SHP77 (cell line): ENCODE data around the gene DPF3.

Experiments
- DNase-seq, 2 experiments: peaks; one replicate each; lab custom pipeline; 2025; lab: John Stamatoyannopoulos, UW

Gene DPF3

GRCh38 chr14:72599579-72600470 is 294.1 kb downstream of the DPF3 start:
- DNase-seq, result no peak

GRCh38 chr14:72598306-72598705 is 295.6 kb downstream of the DPF3 start:
- DNase-seq, result no peak

GRCh38 chr14:72597252-72598233 is 296.4 kb downstream of the DPF3 start:
- DNase-seq, result no peak

DNA sequence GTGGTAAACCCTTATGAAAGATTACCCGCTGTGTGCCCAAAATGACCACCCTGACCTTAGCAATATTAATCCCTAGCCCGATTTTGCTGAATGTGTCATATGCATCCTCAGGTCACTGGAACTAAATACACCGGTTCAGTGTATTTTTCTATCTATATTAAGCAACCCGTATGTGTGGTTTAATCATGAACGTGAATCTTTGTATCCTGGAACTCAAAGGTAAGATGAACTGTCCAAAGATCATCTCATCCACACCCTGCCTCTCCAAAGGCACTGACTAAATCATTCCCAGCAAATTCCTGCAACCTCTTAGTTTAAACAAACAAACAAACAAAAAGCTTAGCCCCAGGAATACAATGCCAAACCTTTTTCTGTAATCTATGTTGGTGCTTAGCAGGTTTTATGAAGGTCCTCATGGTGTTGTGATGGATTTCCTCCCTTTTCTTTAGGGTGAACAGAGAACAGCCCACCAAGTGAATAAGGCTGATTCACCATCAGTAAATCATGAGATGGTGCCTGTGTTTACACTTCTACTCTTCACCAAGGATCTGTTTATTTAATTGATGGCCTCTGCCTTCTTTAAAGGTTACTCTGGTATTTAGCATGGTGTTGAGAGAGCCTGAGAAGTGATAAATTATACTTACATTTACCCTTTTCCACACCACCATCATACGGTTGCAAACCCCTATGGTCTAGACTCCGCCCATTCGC is 298.6 kb downstream of the DPF3 start:
- DNase-seq, result no peak

DNA sequence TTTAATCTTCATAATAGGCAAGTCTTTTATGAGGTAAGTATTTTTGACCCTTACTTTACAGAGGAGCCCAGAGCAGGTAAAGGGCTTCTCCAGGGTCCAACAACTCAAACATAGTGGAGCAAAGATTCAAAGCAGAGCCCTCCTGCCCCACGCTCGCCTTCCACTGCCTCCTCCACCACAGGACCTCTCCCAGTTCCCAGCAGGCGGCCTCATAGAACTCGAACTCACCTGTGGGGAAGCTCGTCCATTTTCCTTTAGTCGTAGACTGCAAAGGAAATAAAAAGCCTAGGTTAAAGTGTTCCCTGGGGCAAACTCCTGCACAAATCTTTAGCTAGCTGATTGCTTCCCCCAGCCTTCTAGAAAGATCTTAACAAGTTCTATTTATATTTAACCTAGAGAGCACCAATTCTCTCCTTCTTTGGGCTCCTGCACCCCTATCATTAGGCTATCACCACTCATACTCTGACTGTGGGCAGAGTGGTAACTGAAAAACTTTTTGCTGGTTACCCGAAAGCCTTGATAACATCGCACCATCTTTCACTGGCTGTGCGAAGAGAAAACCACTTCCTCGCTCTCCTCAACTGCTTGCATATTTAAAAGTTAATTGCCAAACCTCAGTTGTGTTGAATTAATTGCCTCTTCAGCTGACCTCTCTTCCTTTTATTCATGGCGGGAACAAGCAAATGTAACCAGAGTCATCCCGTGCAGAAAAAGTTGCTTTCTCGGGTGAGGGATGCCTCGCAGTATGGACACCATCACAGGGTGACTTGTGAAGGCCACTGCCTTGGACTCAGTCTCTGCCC is 299.6 kb downstream of the DPF3 start:
- DNase-seq, result no peak

- DNase-seq, result no peak
Measured at GRCh38 chr14:72591391-72591790, 302.5 kb downstream of the DPF3 start.

DNA sequence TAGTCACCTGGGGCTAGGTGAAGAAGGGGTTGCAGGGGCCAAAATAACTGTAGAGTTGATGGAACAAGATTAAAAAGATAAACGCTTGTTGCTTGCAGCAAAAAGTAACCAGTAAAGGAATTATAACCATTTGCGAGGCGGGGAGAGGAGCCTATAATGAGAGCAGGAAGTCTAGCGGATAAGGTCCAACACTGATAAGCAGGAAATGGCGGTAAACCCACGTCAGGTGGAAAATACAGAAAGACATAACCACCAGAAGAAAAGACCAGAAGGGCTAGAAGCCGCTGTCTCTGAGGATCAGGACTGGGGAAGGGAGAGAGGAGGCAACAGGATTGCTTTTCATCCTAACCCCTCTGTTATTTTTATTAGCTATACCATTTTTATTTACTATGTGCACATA is 303.3 kb downstream of the DPF3 start:
- DNase-seq, result no peak

DNA sequence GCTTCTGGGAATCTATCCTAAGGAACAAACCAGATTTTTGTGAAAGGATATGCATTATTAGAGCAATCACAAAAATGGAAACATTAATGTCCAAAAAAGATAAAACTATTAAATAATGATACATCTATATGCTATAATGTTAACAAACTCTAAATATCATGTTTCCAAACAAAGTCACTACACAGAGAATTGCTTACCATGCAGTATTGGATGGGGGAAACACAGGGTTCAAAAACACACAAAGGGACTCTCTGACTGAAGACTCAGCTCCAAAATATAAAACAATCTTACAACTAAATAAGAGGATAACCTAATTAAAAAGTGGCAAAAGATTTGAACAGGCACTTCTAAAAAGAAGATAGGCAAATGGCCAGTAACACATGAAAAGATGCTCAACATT is 304.2 kb downstream of the DPF3 start:
- no peak for DNase-seq

- no peak for DNase-seq
Measured at GRCh38 chr14:72588521-72588920, 305.4 kb downstream of the DPF3 start.

GRCh38 chr14:72583316-72584272 is 310.3 kb downstream of the DPF3 start:
- DNase-seq, result no peak

DNA sequence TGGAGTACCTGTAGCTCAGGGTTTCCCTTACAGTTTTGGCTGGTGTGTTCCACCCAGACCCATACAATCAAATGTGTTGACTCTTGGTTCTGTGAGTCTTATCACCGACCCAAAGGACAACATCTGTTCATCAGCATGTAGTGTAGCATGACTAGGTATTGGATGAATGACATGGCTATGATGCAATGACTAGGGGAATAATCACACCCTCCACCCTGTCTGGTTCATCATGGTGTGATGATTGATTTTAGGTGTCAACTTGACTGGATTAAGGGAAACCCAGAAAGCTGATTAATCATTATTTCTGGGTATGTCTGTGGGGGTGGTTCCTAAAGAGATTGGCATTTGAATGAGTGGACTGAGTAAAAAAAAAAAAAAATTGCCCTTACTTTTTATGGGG is 311.3 kb downstream of the DPF3 start:
- no peak for DNase-seq

GRCh38 chr14:72578514-72578913 is 315.4 kb downstream of the DPF3 start:
- DNase-seq, result no peak

GRCh38 chr14:72577521-72577920 is 316.4 kb downstream of the DPF3 start:
- no peak for DNase-seq

DNA sequence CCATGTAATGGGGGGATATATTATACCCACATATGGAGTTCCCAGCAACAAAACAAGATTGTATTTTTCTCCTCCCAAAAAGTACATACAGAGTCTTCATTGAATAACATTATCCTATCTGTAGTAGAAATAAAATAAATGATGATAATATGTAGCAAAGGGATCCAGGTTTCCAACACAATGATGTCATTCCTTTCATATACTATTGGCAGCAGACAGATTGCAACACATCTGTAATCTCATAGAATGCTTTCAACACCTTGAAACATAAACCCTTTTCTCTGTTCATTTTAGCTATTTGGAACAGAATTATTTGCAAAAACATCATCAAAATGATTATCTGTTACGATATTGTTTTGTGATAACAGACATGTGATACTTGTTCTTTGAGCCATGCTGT is 317.6 kb downstream of the DPF3 start:
- no peak for DNase-seq

- DNase-seq, result no peak
Measured at GRCh38 chr14:72574715-72575114, 319.2 kb downstream of the DPF3 start.

DNA sequence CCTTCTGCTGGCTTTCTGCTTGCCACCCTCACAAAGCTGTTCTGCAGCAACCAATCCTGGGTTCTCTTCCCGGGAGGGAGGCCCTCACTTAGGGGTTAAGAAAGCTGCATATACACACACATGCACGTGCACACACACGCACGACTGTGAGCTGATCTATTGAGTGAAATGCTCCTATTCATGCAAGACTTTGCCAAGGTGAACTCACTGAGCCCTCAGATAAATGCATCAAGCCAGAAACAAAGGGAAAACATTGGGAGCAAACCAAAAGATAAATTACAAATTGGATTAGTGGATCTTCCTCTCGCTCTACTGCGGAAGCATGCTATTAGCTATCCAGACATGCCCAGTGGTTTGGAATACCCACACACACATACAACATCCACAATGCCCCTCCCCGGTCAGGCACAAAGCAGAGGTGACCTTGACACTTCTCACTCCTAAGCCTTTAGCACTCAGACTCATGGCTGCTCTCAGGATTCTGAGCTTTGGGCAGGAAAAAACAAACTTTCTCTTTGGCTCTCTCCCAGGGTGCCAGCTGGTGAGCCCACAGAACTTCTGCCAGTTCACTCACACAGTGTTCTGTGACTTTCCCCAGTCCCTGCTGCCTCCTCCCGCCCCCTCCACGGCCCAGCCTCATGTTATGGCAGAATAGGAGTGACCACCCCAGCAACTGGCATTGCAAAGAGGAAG is 320.0 kb downstream of the DPF3 start:
- no peak for DNase-seq
